Measurements from ENCODE around the gene MYCBP2.
A peak's percentile ranks its signal among the peaks of the same experiment; 100 is the strongest.
"Not testable (repeated sequence)": the region's sequence is repeated elsewhere in the genome, so short reads cannot be mapped to it uniquely, and the experiment has no call there.

Gene MYCBP2

GRCh38 chr13:77026861-77027621 lies 299.9 kb downstream of the MYCBP2 start, which contains the start of gene FBXL3:
Gene FBXL3 (minus strand): TSS chr13:77027159. CDS start chr13:77021860, 5,299 bp downstream.
- peak; percentile 83 for DNase-seq

GRCh38 chr13:77026255-77026860 lies 300.5 kb downstream of the MYCBP2 start:
- DNase-seq: peak; percentile 79

- DNase-seq: no peak
Observed at GRCh38 chr13:77022341-77022740, 304.6 kb downstream of the MYCBP2 start.

GRCh38 chr13:77019756-77020155 lies 307.1 kb downstream of the MYCBP2 start:
- DNase-seq: no peak

- DNase-seq: no peak
Observed at GRCh38 chr13:77016888-77017623, 309.8 kb downstream of the MYCBP2 start.

- DNase-seq: no peak
Observed at GRCh38 chr13:77016251-77016812, 310.6 kb downstream of the MYCBP2 start.

- no peak for DNase-seq
Observed at GRCh38 chr13:77014906-77015685, 311.8 kb downstream of the MYCBP2 start.

- no peak for DNase-seq
Observed at GRCh38 chr13:77013853-77014542, 312.9 kb downstream of the MYCBP2 start.

GRCh38 chr13:77009719-77010118 lies 317.2 kb downstream of the MYCBP2 start:
- DNase-seq: not testable (repeated sequence)

GRCh38 chr13:77009011-77009410 lies 317.9 kb downstream of the MYCBP2 start:
- DNase-seq: no peak

- not testable (repeated sequence) for DNase-seq
Observed at GRCh38 chr13:77008337-77008736, 318.6 kb downstream of the MYCBP2 start.

- no peak for DNase-seq
Observed at GRCh38 chr13:77002590-77003190, 324.2 kb downstream of the MYCBP2 start.

GRCh38 chr13:77001963-77002587 lies 324.8 kb downstream of the MYCBP2 start:
- DNase-seq: no peak

GRCh38 chr13:77001540-77001939 lies 325.4 kb downstream of the MYCBP2 start:
- DNase-seq: no peak

GRCh38 chr13:77000475-77000874 lies 326.4 kb downstream of the MYCBP2 start:
- no peak for DNase-seq

Measured in stimulated activated CD8-positive, alpha-beta memory T cell treated with anti-CD3 and anti-CD28 coated beads, Interleukin-4, amount 100 ng/mL, for 48 hours (primary cell).